ENCODE measurements around the gene ACP1.

- TF ChIP-seq POLR2A (IDR thresholded peaks at IDR 0.05) = no peak
- no peak for TF ChIP-seq CTCF (IDR thresholded peaks at IDR 0.05)
Observed at GRCh38 chr2:249538-250042, 15.2 kb upstream of the ACP1 start.

All from body of pancreas (tissue), 4 donors.